Eye (tissue), 1 donor: Measurements from ENCODE around the gene METTL2B.
"Not testable (repeated sequence)": the region's sequence is repeated elsewhere in the genome, so short reads cannot be mapped to it uniquely, and the experiment has no call there.

Source experiments
- DNase-seq: peaks from one replicate; pipeline ENCODE4 v3.0.0-alpha.2; 2015

The METTL2B gene

DNA sequence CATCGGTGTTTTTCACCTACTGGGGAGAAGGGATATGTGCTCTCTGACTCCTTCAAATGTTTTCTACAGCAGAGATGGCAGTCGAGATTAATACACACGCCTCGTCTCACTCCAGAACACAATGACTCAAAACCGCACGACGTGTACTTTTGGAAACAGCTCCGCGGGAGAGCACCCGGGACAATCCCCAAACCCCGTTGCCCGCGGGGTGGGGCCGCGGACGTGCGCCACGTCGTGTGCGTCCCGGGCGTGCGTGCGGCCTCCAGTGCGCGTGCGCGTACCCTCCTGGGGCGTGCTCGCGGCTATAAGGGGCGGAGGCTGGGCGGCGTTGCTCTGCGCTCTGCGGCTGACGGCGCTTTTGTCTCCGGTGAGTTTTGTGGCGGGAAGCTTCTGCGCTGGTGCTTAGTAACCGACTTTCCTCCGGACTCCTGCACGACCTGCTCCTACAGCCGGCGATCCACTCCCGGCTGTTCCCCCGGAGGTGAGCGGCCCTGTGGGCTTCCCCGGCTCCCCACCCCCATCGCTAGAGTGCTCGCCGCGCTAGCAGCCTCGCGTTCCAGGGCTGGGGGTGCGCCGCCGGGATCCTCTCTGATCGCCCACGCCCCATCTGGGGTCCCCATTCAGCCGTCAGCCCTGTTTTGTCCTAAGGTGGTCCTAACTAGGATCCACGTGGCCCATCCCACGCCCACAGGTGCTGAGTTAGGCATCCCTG is 20.8 kb upstream of the METTL2B start, which contains the start of gene HILPDA:
TSS of gene HILPDA (plus strand) at position 336 of the 712 bp plus-strand sequence. CDS start 1,391 bp downstream, outside the sequence.
- peak; percentile 96 for DNase-seq

DNA sequence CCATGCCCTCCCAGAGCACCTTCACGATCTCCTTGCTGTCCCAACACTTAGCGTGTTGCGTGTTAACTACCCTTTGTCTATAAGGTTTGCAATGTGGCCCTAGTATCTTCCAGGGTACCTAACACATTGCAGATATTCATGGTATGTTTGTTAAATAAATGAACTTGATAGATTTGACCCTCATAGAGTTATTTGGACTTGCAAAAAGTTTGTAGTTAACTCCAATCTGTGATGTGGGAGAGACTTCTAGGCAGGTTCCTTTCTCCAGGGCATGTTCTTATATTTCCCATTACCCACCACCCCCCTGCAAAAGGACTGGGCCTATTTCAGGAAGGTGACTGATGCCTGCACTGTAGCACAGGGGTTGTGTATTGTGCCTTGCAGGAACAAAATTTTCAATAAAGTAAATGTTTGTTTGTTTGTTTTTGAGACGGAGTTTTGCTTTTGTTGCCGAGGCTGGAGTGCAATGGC is 20.3 kb upstream of the METTL2B start:
- no peak for DNase-seq

DNA sequence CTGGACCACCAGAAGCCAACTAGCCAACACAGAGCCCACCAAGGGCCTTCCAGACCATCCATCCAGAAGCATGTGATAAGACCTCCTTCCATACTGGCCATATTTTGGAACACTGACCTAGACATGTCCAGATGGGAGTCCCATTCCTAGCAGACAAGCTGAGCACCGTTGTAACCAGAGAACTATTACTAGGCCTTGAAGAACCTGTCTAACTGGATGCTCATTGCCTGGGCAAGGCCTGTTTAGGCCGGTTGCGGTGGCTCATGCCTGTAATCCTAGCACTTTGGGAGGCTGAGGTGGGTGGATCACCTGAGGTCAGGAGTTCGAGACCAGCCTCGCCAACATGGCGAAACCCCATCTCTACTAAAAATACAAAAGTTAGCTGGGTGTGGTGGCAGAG is 19.2 kb upstream of the METTL2B start:
- DNase-seq: not testable (repeated sequence)

DNA sequence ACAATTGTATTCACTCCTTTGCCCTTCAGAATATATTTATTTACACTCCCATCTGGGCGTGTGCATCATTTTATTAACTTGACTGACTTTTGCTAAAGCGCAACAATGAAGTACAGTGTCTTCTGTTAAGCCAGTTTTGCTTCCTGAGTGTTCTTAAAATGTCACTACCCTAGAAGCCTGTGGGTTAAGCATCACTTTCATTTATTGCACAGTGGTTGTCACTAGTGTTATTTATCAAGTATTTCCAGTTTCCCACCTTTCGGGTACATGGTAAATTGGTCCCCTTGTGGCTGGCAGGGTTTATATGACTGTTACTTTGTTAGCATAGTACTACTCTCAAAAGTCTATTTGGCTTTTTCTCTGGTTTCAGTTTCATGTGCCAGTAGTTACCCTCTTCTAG is 17.6 kb upstream of the METTL2B start:
- peak; percentile 12 for DNase-seq

DNA sequence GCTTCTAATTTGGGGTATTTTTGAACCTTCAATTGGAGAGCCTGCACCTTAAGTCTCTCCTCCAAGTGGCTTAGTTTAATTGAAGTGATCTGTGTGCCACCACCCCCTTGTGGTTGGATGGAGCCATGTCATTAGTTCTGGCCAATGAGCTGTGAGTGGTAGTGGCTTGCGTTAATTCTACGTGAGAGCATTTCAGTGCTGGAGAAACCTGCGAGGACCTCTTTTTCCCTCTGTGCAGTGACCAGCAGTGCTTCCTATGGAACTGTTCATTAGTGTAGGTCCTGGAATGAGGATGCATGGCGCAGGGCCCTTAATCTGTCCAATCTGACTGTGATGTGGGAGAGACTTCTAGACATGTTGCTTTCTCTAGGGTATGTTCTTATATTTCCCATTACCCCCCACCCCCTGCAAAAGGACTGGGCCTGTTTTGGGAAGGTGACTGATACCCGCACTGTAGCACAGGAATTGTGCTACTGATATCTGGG is 17.1 kb upstream of the METTL2B start:
- peak; percentile 85 for DNase-seq

DNA sequence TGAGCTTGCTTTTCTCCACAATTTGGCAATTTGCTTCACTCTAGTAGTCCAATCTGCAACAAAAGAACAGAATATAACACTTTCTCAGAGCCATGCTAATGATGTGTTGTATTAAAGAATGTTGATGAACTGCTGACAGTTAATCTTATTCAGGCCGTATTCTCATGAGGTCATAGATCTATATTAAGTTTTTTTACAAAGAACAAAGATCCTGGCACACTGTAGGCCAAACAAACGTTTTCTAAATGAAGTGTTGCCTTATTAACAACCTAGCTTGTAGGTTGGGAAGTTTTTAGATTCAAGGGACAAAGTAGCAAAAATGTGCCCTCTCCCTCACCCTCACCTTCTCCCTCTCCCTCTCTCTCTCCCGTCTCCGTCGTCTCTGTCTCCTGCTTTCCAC is 14.1 kb upstream of the METTL2B start:
- no peak for DNase-seq

DNA sequence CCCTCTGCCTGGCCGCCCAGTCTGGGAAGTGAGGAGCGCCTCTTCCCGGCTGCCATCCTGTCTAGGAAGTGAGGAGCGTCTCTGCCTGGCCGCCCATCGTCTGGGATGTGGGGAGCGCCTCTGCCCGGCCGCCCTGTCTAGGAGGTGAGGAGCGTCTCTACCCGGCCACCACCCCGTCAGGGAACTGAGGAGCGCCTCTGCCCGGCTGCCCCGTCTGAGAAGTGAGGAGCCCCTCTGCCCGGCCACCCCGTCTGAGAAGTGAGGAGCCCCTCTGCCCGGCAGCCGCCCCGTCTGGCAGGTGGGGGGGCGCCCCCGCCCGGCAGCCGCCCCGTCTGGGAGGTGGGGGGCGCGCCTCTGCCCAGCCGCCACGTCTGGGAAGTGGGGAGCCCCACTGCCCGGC is 13.2 kb upstream of the METTL2B start:
- DNase-seq: not testable (repeated sequence)

DNA sequence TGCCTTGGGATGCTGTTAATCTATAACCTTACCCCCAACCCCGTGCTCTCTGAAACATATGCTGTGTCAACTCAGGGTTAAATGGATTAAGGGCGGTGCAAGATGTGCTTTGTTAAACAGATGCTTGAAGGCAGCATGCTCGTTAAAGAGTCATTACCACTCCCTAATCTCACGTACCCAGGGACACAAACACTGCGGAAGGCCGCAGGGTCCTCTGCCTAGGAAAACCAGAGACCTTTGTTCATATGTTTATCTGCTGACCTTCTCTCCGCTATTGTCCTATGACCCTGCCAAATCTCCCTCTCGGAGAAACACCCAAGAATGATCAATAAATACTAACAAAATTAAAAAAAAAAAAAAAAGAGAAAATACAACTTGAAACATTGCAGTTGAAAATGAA is 12.6 kb upstream of the METTL2B start:
- DNase-seq: not testable (repeated sequence)

DNA sequence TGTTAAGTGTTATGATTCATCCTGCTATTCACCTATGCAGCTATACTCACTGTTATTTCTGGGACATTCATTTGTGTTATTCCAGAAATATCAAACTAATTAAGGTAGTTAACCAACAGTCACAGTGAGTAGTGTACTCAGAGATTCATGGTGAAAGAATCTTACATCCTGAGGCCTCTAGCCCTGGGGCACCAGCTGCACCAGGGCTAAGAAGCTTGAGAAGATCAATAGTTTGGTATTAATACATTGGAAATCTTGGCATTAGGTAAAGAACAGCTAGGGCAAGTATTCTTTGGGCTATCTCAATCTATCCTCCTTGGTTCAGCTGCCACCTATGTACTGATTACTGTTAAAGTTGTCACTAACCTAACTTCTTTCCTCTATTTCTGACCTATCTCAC is 9.7 kb upstream of the METTL2B start:
- DNase-seq: not testable (repeated sequence)

DNA sequence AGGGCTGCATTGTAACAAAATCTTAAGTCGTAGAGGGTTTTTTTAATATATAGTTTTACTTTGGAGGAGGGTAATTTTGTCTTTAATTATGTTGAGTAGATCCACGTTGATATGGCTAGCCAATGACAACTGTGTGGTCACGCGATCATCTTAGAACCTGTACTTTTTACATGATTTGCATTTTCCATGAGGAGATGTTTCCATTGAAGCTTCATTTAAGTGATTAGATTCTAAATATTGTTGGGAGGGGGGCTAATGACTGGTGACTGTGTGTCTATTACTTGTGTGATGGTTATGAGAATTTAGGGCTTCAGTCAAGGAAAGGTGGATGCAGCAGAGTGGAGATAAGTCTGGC is 765 bp downstream of the METTL2B start:
- DNase-seq: not testable (repeated sequence)

DNA sequence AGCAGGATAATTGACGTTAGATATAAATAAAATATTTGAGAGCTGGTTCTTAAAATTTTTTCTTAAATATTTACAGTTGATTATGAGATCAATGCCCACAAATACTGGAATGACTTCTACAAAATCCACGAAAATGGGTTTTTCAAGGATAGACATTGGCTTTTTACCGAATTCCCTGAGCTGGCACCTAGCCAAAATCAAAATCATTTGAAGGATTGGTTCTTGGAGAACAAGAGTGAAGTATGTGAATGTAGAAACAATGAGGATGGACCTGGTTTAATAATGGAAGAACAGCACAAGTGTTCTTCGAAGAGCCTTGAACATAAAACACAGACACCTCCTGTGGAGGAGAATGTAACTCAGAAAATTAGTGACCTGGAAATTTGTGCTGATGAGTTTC is 2.5 kb downstream of the METTL2B start:
- DNase-seq: not testable (repeated sequence)

DNA sequence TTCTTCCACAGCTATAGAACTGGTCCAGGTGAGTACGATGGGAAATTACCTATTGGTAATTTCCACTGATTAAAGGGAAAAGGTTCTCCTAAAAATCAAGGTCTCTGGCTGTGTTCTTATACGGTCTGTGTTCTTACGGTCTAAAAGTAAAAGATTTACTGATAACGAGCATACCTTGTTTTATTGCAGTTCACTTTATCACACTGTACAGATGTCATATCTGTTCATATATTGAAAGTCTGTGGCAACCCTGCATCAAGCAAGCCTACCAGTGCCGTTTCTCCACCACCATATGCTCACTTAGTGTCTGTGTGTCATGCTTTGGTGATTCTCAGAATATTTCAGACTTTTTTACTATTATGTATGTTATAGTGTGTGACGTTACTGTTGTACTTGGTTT is 11.6 kb downstream of the METTL2B start:
- DNase-seq: not testable (repeated sequence)

DNA sequence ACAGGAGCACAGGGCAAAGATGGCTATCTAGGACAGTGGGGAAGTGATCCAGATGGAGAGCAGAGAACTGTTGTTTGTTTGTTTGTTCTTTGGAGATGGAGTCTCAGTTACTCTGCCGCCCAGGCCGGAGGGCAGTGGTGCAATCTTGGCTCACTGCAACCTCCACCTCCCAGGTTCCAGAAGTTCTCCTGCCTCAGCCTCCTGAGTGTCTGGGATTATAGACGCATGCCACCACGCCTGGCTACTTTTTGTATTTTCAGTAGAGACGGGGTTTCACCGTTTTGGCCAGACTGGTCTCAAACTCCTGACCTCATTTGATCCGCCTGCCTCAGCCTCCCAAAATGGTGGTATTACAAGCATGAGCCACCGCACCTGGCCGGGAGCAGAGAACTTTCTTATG is 20.9 kb downstream of the METTL2B start:
- no peak for DNase-seq

DNA sequence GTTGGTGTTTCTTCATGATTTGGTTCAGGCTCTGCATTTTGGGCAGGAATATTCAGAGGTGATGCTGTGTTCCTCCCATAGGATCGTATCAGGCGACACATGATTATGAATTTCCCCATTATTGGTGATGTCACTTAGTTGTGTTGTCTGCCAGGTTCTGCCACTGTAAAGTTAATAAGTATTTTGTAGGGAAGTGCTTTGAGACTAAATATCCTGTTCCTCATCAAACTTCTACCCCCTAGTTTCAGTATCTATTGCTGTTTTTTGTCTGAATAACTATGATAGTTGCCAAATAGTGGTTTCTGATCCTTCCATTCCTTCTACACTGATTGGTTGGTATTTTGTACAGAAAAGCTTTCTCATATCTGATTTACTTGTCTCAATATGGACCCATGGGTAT is 28.9 kb downstream of the METTL2B start:
- not testable (repeated sequence) for DNase-seq

DNA sequence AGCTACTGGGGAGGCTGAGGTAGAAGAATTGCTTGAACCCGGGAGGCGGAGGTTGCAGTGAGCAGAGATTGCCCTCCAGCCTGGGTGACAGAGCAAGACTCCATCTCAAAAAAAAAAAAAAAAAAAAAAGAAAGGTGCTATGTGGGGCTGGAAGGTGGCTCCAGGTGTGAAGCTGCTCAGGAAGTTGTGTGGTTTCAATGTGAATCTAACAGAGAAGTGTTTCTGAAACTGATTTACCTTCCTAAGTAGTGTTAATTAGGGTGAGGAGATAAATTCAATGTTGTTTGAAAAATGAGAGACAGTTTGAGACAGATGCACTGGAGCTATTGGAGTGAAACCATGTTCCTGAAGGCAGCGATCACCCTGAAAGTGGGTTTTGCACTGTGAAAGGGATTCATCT is 30.3 kb downstream of the METTL2B start:
- not testable (repeated sequence) for DNase-seq

DNA sequence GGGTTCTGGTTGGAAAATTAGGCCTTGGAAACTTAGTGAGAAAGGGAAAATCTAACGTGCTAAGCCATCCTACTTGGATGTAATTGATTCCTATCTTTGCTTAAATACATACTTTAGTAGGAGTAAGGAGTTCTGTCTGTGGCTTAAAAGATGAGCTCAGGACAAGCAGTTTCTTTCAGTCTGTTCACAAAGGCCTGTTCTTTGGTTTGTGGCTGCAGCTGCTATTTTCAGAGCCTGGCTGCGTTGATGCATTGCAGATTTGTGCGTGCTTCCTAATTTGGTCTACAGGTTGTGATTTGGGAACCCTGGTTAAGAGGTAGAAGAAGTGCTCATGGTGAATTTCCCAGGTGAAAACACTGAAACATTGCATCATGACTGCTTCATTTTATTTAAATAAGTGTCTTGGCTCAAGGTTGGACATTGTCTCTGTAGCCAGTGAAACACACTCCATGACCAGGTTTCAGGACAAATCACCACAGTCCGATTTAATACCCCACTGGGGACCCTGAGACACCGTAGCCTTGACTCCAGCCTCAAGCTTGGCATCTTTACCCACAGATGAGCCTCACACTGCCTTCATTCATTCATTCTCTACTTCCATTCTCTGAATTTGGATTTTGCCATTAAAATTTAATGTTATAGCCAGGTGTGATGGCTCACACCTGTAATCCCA is 30.9 kb downstream of the METTL2B start:
- not testable (repeated sequence) for DNase-seq

DNA sequence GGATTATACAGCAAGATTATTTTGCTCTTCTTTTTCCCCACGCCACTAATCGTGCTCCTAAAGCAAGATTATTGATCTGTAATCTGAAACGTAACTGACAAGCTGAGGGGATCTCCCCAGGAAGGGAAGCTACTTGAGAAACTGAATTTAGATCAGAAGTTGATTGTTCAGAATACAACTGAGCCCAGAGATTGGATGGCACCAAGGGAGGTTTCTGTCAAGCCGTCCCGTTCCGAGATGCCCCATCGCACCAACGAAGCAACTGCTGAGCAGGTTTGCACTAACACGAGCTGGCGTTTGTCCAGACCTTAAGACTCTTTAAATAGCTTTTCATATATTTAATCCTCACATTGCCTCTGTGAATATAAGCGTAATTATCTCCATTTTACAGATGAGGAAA is 35.1 kb downstream of the METTL2B start:
- DNase-seq: peak; percentile 5

DNA sequence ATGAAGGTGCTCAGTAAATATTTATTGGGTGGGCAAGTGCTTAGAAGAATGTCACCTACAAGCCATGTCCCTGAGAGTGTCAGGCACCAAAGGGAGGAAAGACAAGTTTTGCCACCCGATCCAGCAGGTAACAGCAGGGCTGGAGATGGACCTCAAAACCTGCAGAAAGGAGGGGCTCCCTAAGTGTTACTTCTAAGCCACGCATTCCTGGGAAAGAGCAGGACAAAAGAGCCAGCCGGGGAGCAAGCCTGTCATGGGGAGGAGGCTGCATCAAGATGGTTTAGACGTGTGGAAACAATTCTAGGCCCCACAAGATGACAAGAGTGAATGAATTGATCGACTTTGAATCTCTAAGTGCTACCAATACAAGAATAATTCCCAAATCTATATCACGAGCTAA is 38.7 kb downstream of the METTL2B start:
- not testable (repeated sequence) for DNase-seq

DNA sequence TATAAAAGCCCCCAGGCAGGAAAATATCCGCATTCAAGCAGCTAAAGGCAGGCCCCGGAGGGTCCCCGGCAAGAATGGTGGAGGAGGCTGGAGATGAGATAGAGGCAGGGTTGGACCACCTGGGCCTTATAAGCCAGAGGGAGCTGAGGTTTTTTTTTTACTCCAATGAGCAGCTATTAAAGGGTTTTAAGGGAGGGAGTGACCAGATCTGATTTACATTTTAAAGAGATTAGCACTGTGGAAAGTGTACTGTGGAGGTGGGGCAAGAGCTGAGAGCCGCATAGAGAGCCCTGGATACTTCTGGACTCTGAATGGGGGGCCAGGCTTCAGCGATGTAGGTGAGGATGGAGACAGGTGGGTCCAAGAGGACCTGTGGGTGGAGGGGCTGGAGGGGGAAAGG is 40.5 kb downstream of the METTL2B start:
- DNase-seq: not testable (repeated sequence)

DNA sequence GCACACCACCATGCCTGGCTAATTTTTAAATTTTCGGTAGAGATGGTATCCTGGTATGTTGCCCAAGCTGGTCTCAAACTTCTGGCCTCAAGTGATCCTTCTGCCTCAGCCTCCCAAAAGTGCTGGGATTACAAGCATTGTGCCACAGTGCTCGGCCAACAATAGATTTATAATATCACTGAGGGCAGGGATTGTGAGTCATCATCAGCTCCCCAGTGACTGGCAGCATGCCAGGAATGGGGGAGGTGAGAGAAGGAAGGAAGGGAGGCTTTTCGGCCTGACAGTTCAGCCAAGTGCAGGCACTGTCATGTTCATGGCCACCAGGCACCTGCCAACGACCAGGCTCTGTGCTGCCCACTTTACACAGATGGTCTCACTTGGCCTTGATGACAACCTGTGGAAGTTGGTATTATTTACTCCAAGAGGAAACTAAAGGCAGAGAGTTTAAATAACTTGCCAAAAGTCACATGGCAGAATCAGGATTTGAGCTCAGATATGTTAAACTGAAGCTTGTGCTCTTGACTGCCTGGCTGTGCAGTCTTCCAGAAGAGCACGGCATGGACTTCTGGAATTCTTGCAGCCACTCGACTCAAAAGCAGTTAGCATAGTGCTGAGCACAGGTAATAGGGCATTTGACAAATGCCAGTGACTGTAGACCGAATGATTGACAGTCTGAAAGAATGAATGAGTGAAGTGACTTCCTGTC is 46.8 kb downstream of the METTL2B start:
- peak; percentile 72 for DNase-seq

DNA sequence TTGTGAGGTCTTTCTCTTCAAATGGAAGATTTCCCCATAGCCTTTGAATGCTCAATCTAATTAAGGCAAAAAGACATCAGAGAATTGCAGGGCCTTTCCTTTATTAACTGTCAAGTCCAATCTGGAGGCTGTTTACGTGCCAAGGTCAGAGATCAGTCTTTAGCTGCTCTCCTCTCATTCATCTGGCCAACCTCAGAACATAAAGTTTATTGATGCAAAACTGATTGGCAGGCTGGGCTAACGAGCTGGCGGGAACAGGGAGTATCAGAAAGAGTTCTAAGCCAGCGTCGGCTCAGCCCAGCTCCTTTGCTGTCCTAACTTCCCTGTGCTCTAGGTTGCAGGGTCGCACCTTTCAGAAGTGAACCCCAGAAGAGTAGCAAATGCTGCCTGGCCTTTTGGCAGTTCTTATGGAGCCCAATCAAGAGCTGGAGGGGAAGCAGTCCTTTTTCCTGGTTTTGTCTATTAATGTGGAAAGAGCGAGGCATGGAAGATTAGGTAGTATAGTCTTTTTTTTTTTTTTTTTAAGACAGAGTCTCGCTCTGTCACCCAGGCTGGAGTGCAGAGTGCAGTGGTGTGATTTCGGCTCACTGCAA is 47.5 kb downstream of the METTL2B start:
- peak; percentile 65 for DNase-seq

DNA sequence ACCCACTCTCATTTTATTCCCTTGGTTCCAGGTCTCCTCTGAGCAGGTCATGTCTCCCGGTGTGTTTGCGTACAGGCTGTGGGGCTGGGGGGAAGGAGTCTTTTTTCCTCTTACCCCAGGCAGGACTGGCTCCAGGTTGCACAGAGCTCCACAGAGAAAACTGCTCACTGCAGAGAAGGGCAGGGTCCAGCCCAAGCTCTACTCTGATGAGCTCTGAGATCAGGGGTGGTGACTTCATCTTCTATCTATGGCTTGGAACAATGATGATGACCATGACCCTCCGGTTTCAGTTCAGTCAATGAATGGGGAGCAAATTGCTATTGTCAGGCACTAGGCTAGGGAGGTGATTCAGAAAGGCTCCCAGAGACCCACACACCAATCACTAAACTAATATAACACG is 49.0 kb downstream of the METTL2B start:
- peak; percentile 26 for DNase-seq

DNA sequence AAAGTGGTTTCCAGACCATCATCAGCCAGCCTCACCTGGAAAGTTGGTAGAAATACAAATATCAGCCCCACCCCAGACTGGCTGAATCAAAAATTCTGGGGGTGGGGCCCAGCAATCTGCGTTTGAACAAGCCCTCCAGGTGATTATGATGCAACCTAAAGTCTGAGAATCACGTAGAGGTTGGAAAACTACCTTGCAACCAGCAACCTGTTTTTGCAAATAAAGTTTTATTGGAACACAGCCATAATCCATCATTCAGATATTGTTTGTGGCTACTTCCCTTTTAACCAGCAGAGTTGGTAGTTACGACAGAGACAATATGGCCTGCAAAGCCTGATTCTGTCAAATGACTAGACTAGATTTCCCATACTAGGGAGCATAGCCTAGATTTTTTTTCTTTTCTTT is 49.5 kb downstream of the METTL2B start:
- not testable (repeated sequence) for DNase-seq
